Nephron progenitor cell (in vitro differentiated cells): ENCODE results near the gene SLX4IP.

Source experiments
- DNase-seq: peaks from one replicate; pipeline ENCODE4 v3.0.0; 2021
- H3K27ac Mint-ChIP-seq: 2 replicates; pipeline ENCODE4 v1.8.0; 2021; ENCODE audit warnings: mild to moderate bottlenecking, moderate library complexity, mixed read lengths
- H3K27me3 Mint-ChIP-seq: 2 replicates; pipeline ENCODE4 v1.8.0; 2021; ENCODE audit warnings: mild to moderate bottlenecking, low read depth, mixed read lengths; ENCODE audit not compliant: poor library complexity
- H3K36me3 Mint-ChIP-seq: 2 replicates; pipeline ENCODE4 v1.8.0; 2021; ENCODE audit warnings: low read depth, mixed read lengths
- H3K4me1 Mint-ChIP-seq: 2 replicates; pipeline ENCODE4 v1.8.0; 2021; ENCODE audit warnings: mixed read lengths
- H3K4me3 Mint-ChIP-seq: 2 replicates; pipeline ENCODE4 v1.8.0; 2021; ENCODE audit warnings: mild to moderate bottlenecking, moderate library complexity, mixed read lengths
- H3K9me3 Mint-ChIP-seq: 2 replicates; pipeline ENCODE4 v1.8.0; 2021; ENCODE audit warnings: mild to moderate bottlenecking, moderate library complexity, mixed read lengths
- TF ChIP-seq, protein P1 (sequence below): fragments of 200-600 bp; sonication (generic); IDR thresholded peaks from 2 replicates; pipeline ENCODE4 v1.5.0; 2021; ENCODE audit warnings: antibody characterized with exemption

SLX4IP gene

DNA sequence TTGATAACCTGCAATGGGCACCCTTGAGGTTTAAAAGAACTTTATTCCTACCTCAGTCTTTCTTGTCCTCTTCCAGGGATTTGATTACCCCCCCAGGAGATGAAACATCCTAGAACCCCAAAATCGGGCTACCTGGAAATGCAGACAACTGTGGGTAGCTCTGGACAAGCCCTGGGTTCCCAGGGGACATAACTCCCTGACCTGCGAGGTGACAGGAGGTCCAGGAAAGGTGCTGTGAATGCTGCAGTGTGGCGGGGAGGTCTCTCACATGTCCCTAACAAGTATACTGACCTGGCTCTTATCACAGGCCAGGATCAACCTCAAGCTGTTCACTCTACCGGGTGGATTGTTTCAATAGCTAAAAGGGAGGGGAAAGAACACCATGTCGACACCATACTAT is 227.0 kb downstream of the SLX4IP start:
- H3K27ac Mint-ChIP-seq, result no peak overlapping the region
- peaks cover 98% of the 10 kb centered on the region for H3K4me1 Mint-ChIP-seq
- no peaks in the 10 kb centered on the region for H3K9me3 Mint-ChIP-seq
- TF ChIP-seq, protein P1, sequence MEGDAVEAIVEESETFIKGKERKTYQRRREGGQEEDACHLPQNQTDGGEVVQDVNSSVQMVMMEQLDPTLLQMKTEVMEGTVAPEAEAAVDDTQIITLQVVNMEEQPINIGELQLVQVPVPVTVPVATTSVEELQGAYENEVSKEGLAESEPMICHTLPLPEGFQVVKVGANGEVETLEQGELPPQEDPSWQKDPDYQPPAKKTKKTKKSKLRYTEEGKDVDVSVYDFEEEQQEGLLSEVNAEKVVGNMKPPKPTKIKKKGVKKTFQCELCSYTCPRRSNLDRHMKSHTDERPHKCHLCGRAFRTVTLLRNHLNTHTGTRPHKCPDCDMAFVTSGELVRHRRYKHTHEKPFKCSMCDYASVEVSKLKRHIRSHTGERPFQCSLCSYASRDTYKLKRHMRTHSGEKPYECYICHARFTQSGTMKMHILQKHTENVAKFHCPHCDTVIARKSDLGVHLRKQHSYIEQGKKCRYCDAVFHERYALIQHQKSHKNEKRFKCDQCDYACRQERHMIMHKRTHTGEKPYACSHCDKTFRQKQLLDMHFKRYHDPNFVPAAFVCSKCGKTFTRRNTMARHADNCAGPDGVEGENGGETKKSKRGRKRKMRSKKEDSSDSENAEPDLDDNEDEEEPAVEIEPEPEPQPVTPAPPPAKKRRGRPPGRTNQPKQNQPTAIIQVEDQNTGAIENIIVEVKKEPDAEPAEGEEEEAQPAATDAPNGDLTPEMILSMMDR, result no peak
- H3K4me3 Mint-ChIP-seq, result no peak overlapping the region
- DNase-seq, result no peak
- peaks cover 3% of the 10 kb centered on the region for H3K27me3 Mint-ChIP-seq
- H3K36me3 Mint-ChIP-seq, result peaks cover 93% of the 10 kb centered on the region

DNA sequence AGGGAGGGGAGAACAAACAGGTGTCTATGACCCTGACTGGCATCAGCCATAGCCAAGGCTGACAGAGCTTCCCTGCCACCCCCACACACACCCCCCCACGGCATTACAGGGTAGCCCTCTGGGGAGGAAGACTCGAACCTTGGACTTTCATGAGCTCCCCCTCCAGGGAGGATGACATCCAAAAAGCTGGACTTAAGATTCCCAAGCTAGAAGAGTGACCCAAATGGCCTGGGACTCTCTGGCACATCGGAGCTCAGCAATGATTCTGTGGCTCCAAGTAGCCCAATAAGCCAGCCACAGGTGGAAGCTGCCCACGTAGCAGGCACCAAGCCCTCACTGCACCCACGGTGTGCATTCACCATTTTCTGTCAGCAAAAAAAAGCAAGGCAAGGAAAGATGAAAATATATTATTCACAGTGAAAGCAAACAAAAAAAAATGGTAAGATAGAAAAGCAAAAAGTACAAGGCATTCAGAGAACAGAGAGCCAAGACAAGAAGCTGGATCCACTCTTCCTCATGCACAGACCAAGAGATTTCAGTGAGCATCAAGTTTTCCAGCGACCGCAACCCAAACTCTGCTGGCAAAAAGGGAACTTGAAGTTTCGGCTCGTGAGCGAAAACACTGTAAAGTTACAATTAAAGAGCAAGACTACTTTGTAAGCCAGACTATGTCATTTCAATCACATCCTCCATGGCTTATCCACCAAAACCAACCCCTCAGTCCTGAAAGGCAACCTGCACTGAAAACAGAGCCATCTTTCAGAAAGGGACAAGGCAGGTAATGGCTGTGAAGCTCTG is 227.8 kb downstream of the SLX4IP start:
- peaks cover 85% of the 10 kb centered on the region for H3K36me3 Mint-ChIP-seq
- H3K4me1 Mint-ChIP-seq, result peaks cover 98% of the 10 kb centered on the region
- peaks cover 3% of the 10 kb centered on the region for H3K27me3 Mint-ChIP-seq
- no peak for DNase-seq
- peak overlapping the region; percentile 68 for H3K27ac Mint-ChIP-seq
- H3K9me3 Mint-ChIP-seq, result no peaks in the 10 kb centered on the region
- no peak overlapping the region for H3K4me3 Mint-ChIP-seq
- TF ChIP-seq, protein P1, result no peak

DNA sequence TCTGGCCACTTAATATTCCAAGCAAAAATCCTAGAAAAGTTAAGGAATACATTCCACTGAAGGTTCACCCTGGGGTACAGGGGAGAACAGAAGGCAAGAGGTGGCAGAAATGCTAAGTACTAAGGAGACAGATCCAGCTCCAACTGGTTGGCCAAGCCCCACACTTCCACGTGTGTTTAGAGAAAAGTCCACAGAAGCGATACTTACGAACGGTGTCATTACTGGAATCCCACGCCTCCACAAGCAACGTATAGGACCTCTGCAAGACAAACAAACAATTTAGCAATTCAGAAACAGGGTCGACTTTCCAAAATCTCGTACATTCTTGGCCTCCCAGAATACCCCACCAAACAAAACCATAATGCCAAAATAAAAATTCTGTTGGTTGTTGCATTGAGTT is 228.7 kb downstream of the SLX4IP start:
- Mint-ChIP-seq H3K4me1 (peaks cover 98% of the 10 kb centered on the region), H3K4me3 (peak overlapping the region; percentile 18), H3K36me3 (peaks cover 80% of the 10 kb centered on the region)

DNA sequence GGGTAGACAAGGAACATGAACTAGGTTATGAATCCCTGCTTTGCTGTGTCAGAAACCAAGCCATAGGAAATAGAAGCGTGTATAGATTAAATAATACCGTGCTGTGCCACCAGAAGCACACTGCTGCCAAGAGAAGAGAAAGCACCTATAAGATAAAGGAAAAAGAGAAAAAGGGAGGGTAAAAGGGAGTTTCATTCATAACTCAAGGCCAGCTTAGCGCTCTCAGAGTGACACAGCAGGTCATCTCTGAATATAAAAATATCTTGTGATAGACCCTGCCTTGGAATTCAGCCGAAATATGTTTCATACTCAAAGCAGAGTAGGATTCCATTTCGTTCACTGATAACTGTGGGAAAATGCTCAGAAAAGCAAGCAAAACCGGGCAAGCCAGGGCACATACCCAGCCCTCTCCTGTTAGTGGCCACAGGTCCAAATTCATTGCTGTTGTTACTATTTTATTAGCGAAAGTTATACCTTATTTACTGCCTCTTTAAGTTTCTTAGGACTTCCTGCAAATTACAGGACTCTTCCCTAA is 230.0 kb downstream of the SLX4IP start:
- Mint-ChIP-seq H3K36me3 (peaks cover 74% of the 10 kb centered on the region), H3K4me3 (peak overlapping the region; percentile 70), H3K4me1 (peaks cover 98% of the 10 kb centered on the region), H3K9me3 (no peaks in the 10 kb centered on the region), H3K27me3 (no peaks in the 10 kb centered on the region), H3K27ac (peak overlapping the region; percentile 97)
- no peak for DNase-seq
- TF ChIP-seq, protein P1, result no peak

More for the DNA sequence above, 228.7 kb downstream of the SLX4IP start:
- TF ChIP-seq, protein P1, result no peak
- Mint-ChIP-seq H3K27me3 (no peaks in the 10 kb centered on the region), H3K27ac (peak overlapping the region; percentile 97), H3K9me3 (no peaks in the 10 kb centered on the region)
- no peak for DNase-seq

DNA sequence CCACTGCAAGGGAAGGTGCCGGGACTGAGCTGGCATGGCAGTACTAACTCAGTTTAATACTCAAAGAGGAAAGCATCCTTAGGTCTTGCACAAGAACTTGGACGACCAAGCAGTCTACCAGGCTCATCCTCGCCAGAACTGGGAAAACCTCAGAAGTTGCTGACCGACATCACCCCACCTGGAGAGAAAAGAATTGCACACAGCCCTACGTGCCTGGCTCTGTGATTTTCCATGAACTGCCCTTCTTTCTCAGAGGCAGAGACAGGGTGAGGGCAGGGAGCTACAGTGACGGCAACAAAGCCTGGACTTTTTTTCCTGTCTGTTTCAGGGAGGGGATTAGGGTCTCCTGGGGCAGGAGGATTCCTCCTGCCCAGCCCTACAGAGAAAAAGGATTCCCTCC is 230.7 kb downstream of the SLX4IP start:
- peak overlapping the region; percentile 71 for H3K4me3 Mint-ChIP-seq
- no peak for DNase-seq
- peaks cover 98% of the 10 kb centered on the region for H3K4me1 Mint-ChIP-seq
- TF ChIP-seq, protein P1, result no peak
- peak overlapping the region; percentile 97 for H3K27ac Mint-ChIP-seq
- H3K27me3 Mint-ChIP-seq, result no peaks in the 10 kb centered on the region
- peaks cover 67% of the 10 kb centered on the region for H3K36me3 Mint-ChIP-seq
- no peaks in the 10 kb centered on the region for H3K9me3 Mint-ChIP-seq
